ENCODE data around the gene TMIE.

Gene TMIE

DNA sequence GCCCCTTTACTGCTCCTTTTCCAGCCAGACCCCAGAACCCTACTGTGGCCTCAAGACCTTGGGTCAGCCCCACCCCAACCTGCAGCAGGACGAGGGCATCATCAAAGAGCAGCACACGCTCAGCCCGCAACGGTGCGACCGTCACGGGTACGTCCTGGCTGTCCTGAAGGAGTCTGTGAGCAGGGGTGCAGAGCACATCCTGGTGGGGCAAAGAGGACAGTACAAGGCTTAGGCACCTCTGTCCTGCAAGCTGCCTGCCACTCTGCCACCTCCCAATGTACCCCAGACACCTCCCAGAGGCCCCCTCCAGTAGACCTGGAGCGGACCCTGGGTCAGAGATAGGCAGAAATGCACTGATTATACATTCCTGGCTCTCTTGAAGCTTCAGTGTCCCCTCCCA, 15.7 kb upstream of the TMIE start:
- Histone ChIP-seq H3K36me3 (no peaks in the 10 kb centered on the region), H3K9me3 (ENCODE audit: severe bottlenecking) (no peaks in the 10 kb centered on the region), H3K27me3 (ENCODE audit: insufficient read depth, low read depth, severe bottlenecking) (no peaks in the 10 kb centered on the region), H3K4me3 (ENCODE audit: low read depth, low read length) (no peak overlapping the region), H3K27ac (no peak overlapping the region)
- DNase-seq = no peak
- TF ChIP-seq, protein P1, sequence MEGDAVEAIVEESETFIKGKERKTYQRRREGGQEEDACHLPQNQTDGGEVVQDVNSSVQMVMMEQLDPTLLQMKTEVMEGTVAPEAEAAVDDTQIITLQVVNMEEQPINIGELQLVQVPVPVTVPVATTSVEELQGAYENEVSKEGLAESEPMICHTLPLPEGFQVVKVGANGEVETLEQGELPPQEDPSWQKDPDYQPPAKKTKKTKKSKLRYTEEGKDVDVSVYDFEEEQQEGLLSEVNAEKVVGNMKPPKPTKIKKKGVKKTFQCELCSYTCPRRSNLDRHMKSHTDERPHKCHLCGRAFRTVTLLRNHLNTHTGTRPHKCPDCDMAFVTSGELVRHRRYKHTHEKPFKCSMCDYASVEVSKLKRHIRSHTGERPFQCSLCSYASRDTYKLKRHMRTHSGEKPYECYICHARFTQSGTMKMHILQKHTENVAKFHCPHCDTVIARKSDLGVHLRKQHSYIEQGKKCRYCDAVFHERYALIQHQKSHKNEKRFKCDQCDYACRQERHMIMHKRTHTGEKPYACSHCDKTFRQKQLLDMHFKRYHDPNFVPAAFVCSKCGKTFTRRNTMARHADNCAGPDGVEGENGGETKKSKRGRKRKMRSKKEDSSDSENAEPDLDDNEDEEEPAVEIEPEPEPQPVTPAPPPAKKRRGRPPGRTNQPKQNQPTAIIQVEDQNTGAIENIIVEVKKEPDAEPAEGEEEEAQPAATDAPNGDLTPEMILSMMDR (IDR thresholded peaks at IDR 0.05; ENCODE audit: low read depth, low read length) = peak; percentile 37; the same call in 1 of the 2 replicates

DNA sequence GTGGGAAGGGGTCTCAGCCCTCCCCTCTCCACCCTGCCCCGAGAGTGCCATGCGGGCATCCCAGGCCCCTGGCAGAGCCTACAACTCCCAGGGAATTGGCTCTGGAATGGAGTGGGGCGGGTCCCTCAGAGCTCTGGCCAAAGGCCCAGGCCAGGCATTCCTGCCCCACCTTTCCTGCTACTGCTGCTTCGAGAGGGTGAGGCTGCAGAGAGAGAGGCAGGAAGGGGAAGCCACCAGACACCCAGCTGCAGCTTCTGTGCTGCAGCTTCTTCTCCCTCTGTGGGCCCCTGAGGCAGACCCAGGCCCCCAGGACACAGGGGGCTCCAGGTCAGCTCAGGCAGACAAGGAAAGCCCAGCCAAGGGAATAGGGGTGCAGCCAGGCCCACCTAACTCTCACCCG, 10.4 kb upstream of the TMIE start:
- H3K4me3 ChIP-seq (ENCODE audit: low read depth, low read length) = no peak overlapping the region
- no peaks in the 10 kb centered on the region for H3K9me3 ChIP-seq (ENCODE audit: severe bottlenecking)
- no peaks in the 10 kb centered on the region for H3K36me3 ChIP-seq

DNA sequence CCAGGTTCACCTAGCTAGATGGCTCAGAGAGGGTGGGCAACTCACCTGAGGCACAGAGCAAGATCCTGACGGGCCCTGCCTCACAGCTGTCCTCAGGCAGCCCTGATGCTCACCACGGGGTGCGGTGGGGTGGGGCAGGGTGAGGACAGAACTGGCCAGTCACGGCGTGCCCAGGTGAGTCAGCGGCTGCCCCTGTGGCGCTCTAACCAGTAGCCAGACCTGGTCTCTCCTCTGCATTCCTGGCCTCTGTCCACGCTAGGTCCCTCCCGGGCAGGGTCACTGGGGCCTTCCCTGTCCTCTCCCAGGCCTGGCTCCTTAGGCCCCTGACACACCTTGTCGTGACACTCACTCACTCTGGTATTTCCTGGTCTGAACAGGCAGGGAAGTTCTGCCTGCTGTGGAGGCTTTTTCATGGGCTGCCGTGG, 8.6 kb upstream of the TMIE start:
- Histone ChIP-seq H3K27me3 (ENCODE audit: insufficient read depth, low read depth, severe bottlenecking) (no peaks in the 10 kb centered on the region), H3K4me3 (ENCODE audit: low read depth, low read length) (peak overlapping the region; percentile 52), H3K9me3 (ENCODE audit: severe bottlenecking) (no peaks in the 10 kb centered on the region), H3K27ac (no peak overlapping the region), H3K36me3 (no peaks in the 10 kb centered on the region)
- DNase-seq = no peak
- TF ChIP-seq, protein P1 (IDR thresholded peaks at IDR 0.05; ENCODE audit: low read depth, low read length) = no peak

More for the DNA sequence above, 10.4 kb upstream of the TMIE start:
- no peak for DNase-seq
- no peak overlapping the region for H3K27ac ChIP-seq
- H3K27me3 ChIP-seq (ENCODE audit: insufficient read depth, low read depth, severe bottlenecking) = no peaks in the 10 kb centered on the region
- TF ChIP-seq, protein P1 (IDR thresholded peaks at IDR 0.05; ENCODE audit: low read depth, low read length) = no peak

DNA sequence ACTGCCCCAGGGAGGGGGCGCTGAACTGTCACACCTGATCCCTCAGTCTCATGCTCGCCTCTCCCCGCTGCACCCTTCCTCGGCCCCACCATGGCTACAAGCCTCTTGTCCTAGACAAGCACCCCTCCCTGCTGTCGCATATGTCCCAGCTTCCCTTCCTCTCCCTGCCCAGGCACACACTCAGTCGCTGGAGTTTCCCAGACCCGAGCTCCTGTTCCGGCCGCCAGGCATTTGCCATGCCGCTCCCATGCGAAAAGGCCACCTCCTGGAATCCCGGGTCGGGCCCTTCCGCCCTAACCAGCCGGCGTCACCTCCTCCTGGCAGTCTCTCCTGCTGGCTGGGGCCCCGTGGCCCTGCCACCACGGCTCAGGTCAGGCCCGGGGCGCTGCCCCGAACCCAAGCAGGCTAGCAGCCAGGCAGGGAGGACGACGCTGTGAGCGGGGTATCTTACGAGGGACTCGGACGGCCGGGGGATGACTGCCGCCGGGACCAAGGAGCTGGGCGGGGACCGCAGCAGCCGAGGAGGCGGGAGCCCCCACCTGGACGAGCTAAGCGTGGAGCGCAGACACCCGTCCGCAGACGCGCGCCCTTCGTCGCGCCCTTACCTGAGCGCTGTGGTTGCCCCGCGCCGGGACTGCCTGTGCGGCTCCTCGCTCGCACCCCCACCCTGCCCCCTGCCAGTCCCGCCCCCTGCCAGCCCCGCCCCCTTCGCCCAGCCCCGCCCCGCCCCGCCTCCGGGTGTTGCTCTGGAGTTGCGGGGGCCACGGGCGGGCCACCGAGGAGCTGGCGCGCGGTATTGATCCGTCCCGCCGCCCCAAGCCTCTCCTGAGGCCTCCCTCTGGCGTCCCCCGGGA, 7.9 kb upstream of the TMIE start, which contains the start of gene ALS2CL:
TSS of gene ALS2CL (minus strand) at position 642 of the 854 bp plus-strand sequence. CDS start 4,239 bp downstream, outside the sequence.
- Histone ChIP-seq H3K36me3 (no peaks in the 10 kb centered on the region), H3K27ac (no peak within 1 kb of the TSS), H3K9me3 (ENCODE audit: severe bottlenecking) (no peaks in the 10 kb centered on the region), H3K4me3 (ENCODE audit: low read depth, low read length) (peak within 1 kb of the TSS; percentile 52), H3K27me3 (ENCODE audit: insufficient read depth, low read depth, severe bottlenecking) (no peaks in the 10 kb centered on the region)
- DNase-seq = peak; percentile 32
- TF ChIP-seq, protein P1 (IDR thresholded peaks at IDR 0.05; ENCODE audit: low read depth, low read length) = no peak

DNA sequence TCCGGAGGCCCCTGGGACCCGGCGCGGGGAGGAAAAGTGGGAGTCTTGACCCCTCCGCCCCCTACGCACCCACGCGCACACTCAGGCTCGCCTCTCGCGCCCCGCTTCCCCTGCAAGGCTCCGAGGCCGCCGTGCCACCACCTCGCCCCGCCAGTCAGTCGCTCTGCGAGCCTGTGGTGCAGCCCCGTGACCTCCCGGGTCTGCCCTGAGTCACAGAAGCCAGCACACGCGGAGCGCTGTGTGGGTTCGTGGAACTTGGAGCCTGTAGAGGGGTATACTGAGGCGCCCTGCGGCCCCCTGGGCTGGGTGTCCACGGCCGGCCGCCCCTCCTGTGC, 7.3 kb upstream of the TMIE start:
- TF ChIP-seq, protein P1 (IDR thresholded peaks at IDR 0.05; ENCODE audit: low read depth, low read length) = no peak
- no peaks in the 10 kb centered on the region for H3K9me3 ChIP-seq (ENCODE audit: severe bottlenecking)
- no peak overlapping the region for H3K4me3 ChIP-seq (ENCODE audit: low read depth, low read length)
- no peaks in the 10 kb centered on the region for H3K27me3 ChIP-seq (ENCODE audit: insufficient read depth, low read depth, severe bottlenecking)
- no peak overlapping the region for H3K27ac ChIP-seq
- DNase-seq = no peak
- no peaks in the 10 kb centered on the region for H3K36me3 ChIP-seq
